NCI-H1694 (cell line): Measurements from ENCODE around the gene RASL11B.
"Not testable (repeated sequence)": the region's sequence is repeated elsewhere in the genome, so short reads cannot be mapped to it uniquely, and the experiment has no call there.

ENCODE experiments used
- DNase-seq: peaks from one replicate; lab custom pipeline; 2025; lab: John Stamatoyannopoulos, UW

The RASL11B gene

GRCh38 chr4:52861879-52862616 is at the start of gene RASL11B:
RASL11B (plus strand) TSS chr4:52862317; CDS start chr4:52862508, 191 bp downstream.
- peak; percentile 52 for DNase-seq

- no peak for DNase-seq
These were observed 48.6 kb upstream of the RASL11B start for GRCh38 chr4:52813546-52813945.

- DNase-seq = no peak
These were observed 39.5 kb upstream of the RASL11B start for GRCh38 chr4:52822583-52822971.

GRCh38 chr4:52822972-52823701 is 39.0 kb upstream of the RASL11B start:
- DNase-seq = no peak

GRCh38 chr4:52823702-52824092 is 38.4 kb upstream of the RASL11B start:
- no peak for DNase-seq

GRCh38 chr4:52824270-52824602 is 37.9 kb upstream of the RASL11B start:
- no peak for DNase-seq

- no peak for DNase-seq
These were observed 37.3 kb upstream of the RASL11B start for GRCh38 chr4:52824603-52825459.

GRCh38 chr4:52825460-52826090 is 36.5 kb upstream of the RASL11B start:
- no peak for DNase-seq

- DNase-seq = no peak
These were observed 28.1 kb upstream of the RASL11B start for GRCh38 chr4:52833941-52834525.

- not testable (repeated sequence) for DNase-seq
These were observed 27.3 kb upstream of the RASL11B start for GRCh38 chr4:52834641-52835456.

GRCh38 chr4:52836120-52836519 is 26.0 kb upstream of the RASL11B start:
- no peak for DNase-seq

GRCh38 chr4:52836678-52837077 is 25.4 kb upstream of the RASL11B start:
- no peak for DNase-seq

- DNase-seq = peak; percentile 93
These were observed 24.2 kb upstream of the RASL11B start for GRCh38 chr4:52837716-52838558.

GRCh38 chr4:52838729-52839586 is 23.2 kb upstream of the RASL11B start:
- DNase-seq = peak; percentile 75

GRCh38 chr4:52840531-52841370 is 21.4 kb upstream of the RASL11B start:
- DNase-seq = no peak

- no peak for DNase-seq
These were observed 20.2 kb upstream of the RASL11B start for GRCh38 chr4:52841682-52842456.

GRCh38 chr4:52842792-52843191 is 19.3 kb upstream of the RASL11B start:
- DNase-seq = no peak
